ENCODE data around the gene TTLL10.

- no peak for TF ChIP-seq TARDBP (IDR thresholded peaks at IDR 0.05)
- TF ChIP-seq SP1 (IDR thresholded peaks at IDR 0.05): no peak
- TF ChIP-seq FOXM1 (IDR thresholded peaks at IDR 0.05; ENCODE audit: borderline replicate concordance): no peak
- TF ChIP-seq FOXA1 (IDR thresholded peaks at IDR 0.05): no peak
- no peak for TF ChIP-seq HDGF (IDR thresholded peaks at IDR 0.05; ENCODE audit: borderline replicate concordance)
- no peak for TF ChIP-seq BHLHE40 (IDR thresholded peaks at IDR 0.05; ENCODE audit: borderline replicate concordance)
- no peak for TF ChIP-seq NFRKB (IDR thresholded peaks at IDR 0.05)
- no peak for TF ChIP-seq ELF4 (IDR thresholded peaks at IDR 0.05)
- TF ChIP-seq LEF1 (IDR thresholded peaks at IDR 0.05; ENCODE audit: borderline replicate concordance): no peak
Observed at GRCh38 chr1:1165900-1166421, 7.7 kb upstream of the TTLL10 start.

All from HEK293T (cell line).